Keratinocyte (primary cell): ENCODE measurements around the gene FIBP. TPM values are rescaled to one million over a fixed set of nuclear protein-coding genes. Genes with fewer than 3 reads are reported as not detected.

Experiments
- DNase-seq: peaks from one replicate; pipeline ENCODE4 v3.0.0-alpha.2; 2011; ENCODE audit warnings: low read depth, missing footprints, low spot score
- FAIRE-seq: peaks from 2 replicates; lab custom pipeline; 2011; peaks lifted over from hg19 to GRCh38; lab: Jason Lieb, UNC
- H2AFZ ChIP-seq: 2 replicates; pipeline ENCODE4 v1.6.0; 2012; ENCODE audit warnings: low read length, control low read depth, inconsistent platforms; ENCODE audit not compliant: control insufficient read depth
- H3K27ac ChIP-seq: 2 replicates; pipeline ENCODE4 v1.5.1; 2011; ENCODE audit warnings: low read length; ENCODE audit not compliant: control insufficient read depth, insufficient read depth
- H3K27me3 ChIP-seq: 3 replicates; pipeline ENCODE4 v1.6.0; 2011; ENCODE audit warnings: low read length; ENCODE audit not compliant: control insufficient read depth, insufficient read depth; ENCODE audit errors: extremely low read depth
- H3K36me3 ChIP-seq, 2 experiments: 2 replicates in 1 of 2; 3 replicates in 1 of 2; pipeline ENCODE4 v1.5.1; 2011; ENCODE audit warnings: low read length in 2 of 2, mild to moderate bottlenecking in 1 of 2; ENCODE audit not compliant: control insufficient read depth in 2 of 2, insufficient read depth in 2 of 2; ENCODE audit errors: extremely low read depth in 1 of 2
- H3K4me1 ChIP-seq: 3 replicates; pipeline ENCODE4 v1.5.1; 2011; ENCODE audit warnings: low read length; ENCODE audit not compliant: control insufficient read depth, insufficient read depth; ENCODE audit errors: extremely low read depth
- H3K4me2 ChIP-seq: 3 replicates; pipeline ENCODE4 v1.6.0; 2011; ENCODE audit warnings: low read depth, low read length; ENCODE audit not compliant: control insufficient read depth, insufficient read depth; ENCODE audit errors: extremely low read depth
- H3K4me3 ChIP-seq, 3 experiments: fragments of 200-600 bp in 1 of 3; sonication (generic) in 1 of 3; 2 replicates in 2 of 3; 3 replicates in 1 of 3; pipeline ENCODE4 v1.5.1; 2011 to 2016; ENCODE audit warnings: low read length in 3 of 3, mild to moderate bottlenecking in 3 of 3, control low read depth in 2 of 3, inconsistent platforms in 1 of 3, low read depth in 1 of 3, mixed read lengths in 1 of 3, mixed run types in 1 of 3, moderate library complexity in 1 of 3; ENCODE audit not compliant: control insufficient read depth in 2 of 3, insufficient read depth in 2 of 3; ENCODE audit errors: extremely low read depth in 1 of 3
- H3K79me2 ChIP-seq: 2 replicates; pipeline ENCODE4 v1.6.0; 2012; ENCODE audit warnings: low read length; ENCODE audit not compliant: control insufficient read depth, insufficient read depth
- H3K9ac ChIP-seq: 3 replicates; pipeline ENCODE4 v1.6.0; 2011; ENCODE audit warnings: low read length; ENCODE audit not compliant: control insufficient read depth, insufficient read depth; ENCODE audit errors: extremely low read depth
- H3K9me1 ChIP-seq: 3 replicates; pipeline ENCODE4 v1.6.0; 2011; ENCODE audit warnings: low read length; ENCODE audit not compliant: control insufficient read depth, insufficient read depth; ENCODE audit errors: extremely low read depth
- H3K9me3 ChIP-seq: 2 replicates; pipeline ENCODE4 v1.5.1; 2012; ENCODE audit warnings: low read depth, low read length; ENCODE audit not compliant: control insufficient read depth
- H4K20me1 ChIP-seq: 3 replicates; pipeline ENCODE4 v1.6.0; 2011; ENCODE audit warnings: low read length; ENCODE audit not compliant: control insufficient read depth, insufficient read depth; ENCODE audit errors: extremely low read depth
- EZH2 ChIP-seq: IDR thresholded peaks from one replicate; pipeline ENCODE4 v1.6.1; 2012; ENCODE audit warnings: inconsistent platforms, mild to moderate bottlenecking, low read length, moderate library complexity
- dilution Hi-C: fragments of 300-500 bp; cut with MboI; formaldehyde crosslinking; loops from one replicate; pipeline ENCODE4 v1.7.0; 2020; ENCODE audit warnings: low sequenced_read_pairs; ENCODE audit not compliant: extremely low pct_ligation_motif_present
- polyA plus RNA-seq, 5 experiments: library from polyadenylated mRNA; depleted of rRNA in 3 of 5; stranded (reverse) in 3 of 5; stranded (forward) in 1 of 5; unstranded in 1 of 5; fragments of >200 nt; gene quantifications; 1 replicate in 1 of 5; 2 replicates in 3 of 5; 3 replicates in 1 of 5; pipeline versions ENCODE4 v1.2.1 to v1.2.3, GENCODE V29; 2011 to 2012; ENCODE audit warnings: missing spikeins in 2 of 5, low read depth in 1 of 5, low replicate concordance in 1 of 5
- TF ChIP-seq, protein P1 (sequence below), 3 experiments: IDR thresholded peaks in 1 of 3; conservative IDR thresholded peaks in 1 of 3; optimal IDR thresholded peaks in 1 of 3; 2 replicates in 2 of 3; 3 replicates in 1 of 3; pipeline versions ENCODE3 to v1.5.1; 2011; ENCODE audit warnings: low read length in 3 of 3, mild to moderate bottlenecking in 3 of 3, moderate library complexity in 2 of 3, control low read depth in 1 of 3, inconsistent platforms in 1 of 3; ENCODE audit not compliant: insufficient read depth in 2 of 3; ENCODE audit errors: extremely low read depth in 1 of 3

Gene FIBP
- polyA plus RNA-seq, 1 donor (not counting 4 experiments of a cell fraction or from before 2014, with no cell fraction given): 95.1 TPM

DNA sequence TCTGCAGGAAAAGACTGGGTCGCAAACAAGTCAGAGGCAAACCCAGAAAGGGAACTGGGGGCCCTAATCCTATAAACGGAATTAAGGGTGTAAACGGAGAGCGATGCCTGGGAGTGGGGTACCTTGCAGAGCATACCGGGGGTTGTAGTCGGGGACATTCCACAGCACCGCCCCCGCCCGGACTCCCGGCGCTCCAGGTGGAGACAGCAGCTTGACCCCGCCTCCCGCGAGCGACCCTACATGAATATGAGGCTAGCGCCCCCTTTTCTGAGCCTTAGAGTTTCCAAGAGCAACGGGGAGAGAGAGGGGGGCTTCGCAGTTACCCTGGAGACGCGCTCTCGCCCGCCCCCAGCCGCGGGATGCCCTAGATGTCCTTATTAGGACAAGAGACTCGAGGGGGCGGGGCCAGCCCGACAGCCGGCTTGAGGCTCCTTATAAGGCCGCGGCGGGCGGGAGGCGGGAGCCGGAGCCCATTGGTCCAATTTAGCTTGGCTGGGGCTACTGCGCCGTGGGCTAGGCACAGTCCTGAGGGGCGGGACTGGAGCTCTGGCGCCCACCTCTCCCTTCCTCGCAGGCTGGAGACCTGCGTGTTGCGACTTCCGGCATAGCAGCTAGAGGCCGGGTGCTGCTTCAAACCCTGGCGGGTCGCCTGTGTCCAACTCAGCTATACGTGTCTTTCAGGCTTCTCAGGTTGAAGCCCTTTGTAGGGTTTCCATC, 29.0 kb downstream of the FIBP start:
- H3K9ac ChIP-seq: peak overlapping the region; percentile 83
- H3K4me1 ChIP-seq: peaks cover 32% of the 10 kb centered on the region
- peak overlapping the region; percentile 83 to 96 (median 91) for H3K4me3 ChIP-seq
- TF ChIP-seq, protein P1, sequence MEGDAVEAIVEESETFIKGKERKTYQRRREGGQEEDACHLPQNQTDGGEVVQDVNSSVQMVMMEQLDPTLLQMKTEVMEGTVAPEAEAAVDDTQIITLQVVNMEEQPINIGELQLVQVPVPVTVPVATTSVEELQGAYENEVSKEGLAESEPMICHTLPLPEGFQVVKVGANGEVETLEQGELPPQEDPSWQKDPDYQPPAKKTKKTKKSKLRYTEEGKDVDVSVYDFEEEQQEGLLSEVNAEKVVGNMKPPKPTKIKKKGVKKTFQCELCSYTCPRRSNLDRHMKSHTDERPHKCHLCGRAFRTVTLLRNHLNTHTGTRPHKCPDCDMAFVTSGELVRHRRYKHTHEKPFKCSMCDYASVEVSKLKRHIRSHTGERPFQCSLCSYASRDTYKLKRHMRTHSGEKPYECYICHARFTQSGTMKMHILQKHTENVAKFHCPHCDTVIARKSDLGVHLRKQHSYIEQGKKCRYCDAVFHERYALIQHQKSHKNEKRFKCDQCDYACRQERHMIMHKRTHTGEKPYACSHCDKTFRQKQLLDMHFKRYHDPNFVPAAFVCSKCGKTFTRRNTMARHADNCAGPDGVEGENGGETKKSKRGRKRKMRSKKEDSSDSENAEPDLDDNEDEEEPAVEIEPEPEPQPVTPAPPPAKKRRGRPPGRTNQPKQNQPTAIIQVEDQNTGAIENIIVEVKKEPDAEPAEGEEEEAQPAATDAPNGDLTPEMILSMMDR (optimal IDR thresholded peaks at IDR 0.05 in 1 of 3, IDR thresholded peaks at IDR 0.05 in 1 of 3, conservative IDR thresholded peaks at IDR 0.05 in 1 of 3; ENCODE audit: extremely low read depth in 1 of 3, insufficient read depth in 2 of 3, low read length in 3 of 3): no peak
- peaks cover 31% of the 10 kb centered on the region for H4K20me1 ChIP-seq
- dilution Hi-C loops: no loop called here
- peak overlapping the region; percentile 92 for H3K4me2 ChIP-seq
- peaks cover 7% of the 10 kb centered on the region for H3K9me1 ChIP-seq
- FAIRE-seq (no peak), DNase-seq (peak; percentile 85)
- H3K27ac ChIP-seq: peak overlapping the region; percentile 90
- no peaks in the 10 kb centered on the region for H3K27me3 ChIP-seq
- H3K79me2 ChIP-seq: peaks cover 66% of the 10 kb centered on the region
- H2AFZ ChIP-seq: peak overlapping the region; percentile 77
- no peaks in the 10 kb centered on the region for H3K9me3 ChIP-seq
- H3K36me3 ChIP-seq: peaks cover 38 to 52% of the 10 kb centered on the region in 2 experiments

DNA sequence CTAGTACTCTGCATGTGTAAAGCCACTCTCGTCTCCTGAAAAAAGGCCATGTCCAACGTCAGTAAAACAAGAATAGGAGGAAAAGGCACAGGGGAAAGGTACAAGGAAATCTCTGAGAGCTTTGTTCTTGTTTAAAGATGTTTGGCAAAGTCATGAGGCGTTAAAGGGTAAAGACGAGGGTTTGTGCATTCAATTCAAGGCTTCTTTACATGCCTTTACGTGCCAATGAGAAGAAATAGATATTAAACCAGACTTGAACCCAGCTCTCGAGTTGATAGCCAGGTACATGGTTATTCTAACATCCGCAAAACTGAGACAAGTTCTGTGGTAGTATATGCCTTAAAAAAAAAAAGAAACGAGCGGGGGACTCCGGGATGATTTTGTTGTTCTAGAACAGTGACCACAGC, 29.6 kb downstream of the FIBP start:
- H3K27me3 ChIP-seq: no peaks in the 10 kb centered on the region
- no peak for DNase-seq
- peaks cover 37% of the 10 kb centered on the region for H4K20me1 ChIP-seq
- dilution Hi-C loops: no loop called here
- peaks cover 71% of the 10 kb centered on the region for H3K79me2 ChIP-seq
- peaks cover 38 to 52% of the 10 kb centered on the region in 2 experiments for H3K36me3 ChIP-seq
- H3K27ac ChIP-seq: peak overlapping the region; percentile 90
- no peaks in the 10 kb centered on the region for H3K9me3 ChIP-seq
- FAIRE-seq: no peak
- H3K9me1 ChIP-seq: peaks cover 7% of the 10 kb centered on the region
- peak overlapping the region; percentile 92 for H3K4me2 ChIP-seq
- peak overlapping the region; percentile 83 for H3K9ac ChIP-seq
- H3K4me3 ChIP-seq: peak overlapping the region; percentile 83 to 96 (median 91)
- TF ChIP-seq EZH2: no peak
- TF ChIP-seq, protein P1 (optimal IDR thresholded peaks at IDR 0.05 in 1 of 3, IDR thresholded peaks at IDR 0.05 in 1 of 3, conservative IDR thresholded peaks at IDR 0.05 in 1 of 3; ENCODE audit: extremely low read depth in 1 of 3, insufficient read depth in 2 of 3, low read length in 3 of 3): no peak
- peak overlapping the region; percentile 60 for H2AFZ ChIP-seq
- peaks cover 32% of the 10 kb centered on the region for H3K4me1 ChIP-seq
